Activated CD4-positive, alpha-beta T cell treated with anti-CD3 and anti-CD28 coated beads, Interleukin-2, amount 50 U/mL, for 16 hours (primary cell): ENCODE data around the gene TEDC1.
"Not testable (repeated sequence)": the region's sequence is repeated elsewhere in the genome, so short reads cannot be mapped to it uniquely, and the experiment has no call there.

Experiments used
- DNase-seq: peaks from one replicate; pipeline ENCODE4 v3.0.0-alpha.2; 2020

The TEDC1 gene

DNA sequence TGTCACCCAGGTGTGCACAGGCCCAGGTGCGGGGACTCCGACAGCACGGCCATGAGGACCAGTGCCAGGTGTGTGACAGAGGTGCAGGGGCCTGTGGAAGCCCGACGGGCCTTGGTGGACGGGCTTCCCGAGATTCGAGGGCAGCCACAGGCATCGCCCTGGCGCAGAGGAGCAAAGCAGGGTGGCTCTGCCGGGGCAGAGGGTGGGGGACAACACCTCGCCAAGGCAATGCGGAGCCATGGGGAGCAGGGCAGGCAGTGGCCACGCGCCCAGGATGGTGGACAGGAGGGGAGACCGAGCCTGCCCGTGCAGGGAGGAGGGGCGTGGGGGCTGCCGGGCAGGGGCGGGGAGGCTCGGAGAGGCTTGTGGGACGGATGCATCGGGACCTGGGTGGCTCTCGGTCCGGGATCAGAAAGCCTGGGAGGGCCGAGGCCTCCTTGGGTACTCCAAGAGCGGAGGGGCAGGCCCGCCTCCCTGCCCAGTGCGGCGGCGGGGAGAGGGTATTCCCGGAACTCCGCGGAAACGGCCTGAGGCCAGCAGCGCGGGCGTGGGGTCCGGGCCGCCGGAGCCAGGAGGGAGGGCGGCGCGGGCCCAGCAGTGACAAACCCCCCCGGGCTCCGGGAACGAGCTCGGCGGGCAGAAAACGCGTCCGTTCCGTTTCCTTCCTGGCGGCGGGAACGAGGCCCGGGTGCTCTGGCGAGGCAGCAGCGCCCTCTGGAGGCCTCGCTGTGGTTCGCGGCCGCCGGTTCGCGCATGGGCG is 37.0 kb downstream of the TEDC1 start:
- peak; percentile 81 for DNase-seq

DNA sequence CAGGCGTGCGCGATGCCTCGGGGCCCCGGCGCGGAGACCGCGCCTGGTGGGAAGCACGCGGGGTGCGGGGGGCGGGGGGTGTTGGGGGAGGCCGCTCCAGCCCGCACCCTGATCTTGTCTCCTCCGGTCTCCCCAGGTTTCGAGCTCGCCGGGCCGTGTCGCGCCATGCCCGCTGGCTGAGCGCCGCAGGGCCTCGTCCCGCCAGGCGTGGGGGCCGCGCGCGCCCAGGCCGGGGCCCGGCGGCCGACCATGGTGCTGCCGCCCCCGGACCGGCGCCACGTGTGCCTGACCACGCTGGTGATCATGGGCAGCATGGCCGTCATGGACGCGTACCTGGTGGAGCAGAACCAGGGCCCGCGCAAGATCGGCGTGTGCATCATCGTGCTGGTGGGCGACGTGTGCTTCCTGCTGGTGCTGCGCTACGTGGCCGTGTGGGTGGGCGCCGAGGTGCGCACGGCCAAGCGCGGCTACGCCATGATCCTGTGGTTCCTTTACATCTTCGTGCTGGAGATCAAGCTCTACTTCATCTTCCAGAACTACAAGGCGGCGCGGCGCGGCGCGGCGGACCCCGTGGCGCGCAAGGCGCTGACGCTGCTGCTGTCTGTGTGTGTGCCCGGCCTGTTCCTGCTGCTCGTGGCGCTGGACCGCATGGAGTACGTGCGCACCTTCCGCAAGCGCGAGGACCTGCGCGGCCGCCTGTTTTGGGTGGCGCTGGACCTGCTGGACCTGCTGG is 37.7 kb downstream of the TEDC1 start:
- DNase-seq = no peak

DNA sequence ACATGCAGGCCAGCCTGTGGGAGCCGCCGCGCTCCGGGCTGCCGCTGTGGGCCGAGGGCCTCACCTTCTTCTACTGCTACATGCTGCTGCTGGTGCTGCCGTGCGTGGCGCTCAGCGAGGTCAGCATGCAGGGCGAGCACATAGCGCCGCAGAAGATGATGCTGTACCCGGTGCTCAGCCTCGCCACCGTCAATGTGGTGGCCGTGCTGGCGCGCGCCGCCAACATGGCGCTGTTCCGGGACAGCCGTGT is 38.2 kb downstream of the TEDC1 start:
- DNase-seq = no peak

DNA sequence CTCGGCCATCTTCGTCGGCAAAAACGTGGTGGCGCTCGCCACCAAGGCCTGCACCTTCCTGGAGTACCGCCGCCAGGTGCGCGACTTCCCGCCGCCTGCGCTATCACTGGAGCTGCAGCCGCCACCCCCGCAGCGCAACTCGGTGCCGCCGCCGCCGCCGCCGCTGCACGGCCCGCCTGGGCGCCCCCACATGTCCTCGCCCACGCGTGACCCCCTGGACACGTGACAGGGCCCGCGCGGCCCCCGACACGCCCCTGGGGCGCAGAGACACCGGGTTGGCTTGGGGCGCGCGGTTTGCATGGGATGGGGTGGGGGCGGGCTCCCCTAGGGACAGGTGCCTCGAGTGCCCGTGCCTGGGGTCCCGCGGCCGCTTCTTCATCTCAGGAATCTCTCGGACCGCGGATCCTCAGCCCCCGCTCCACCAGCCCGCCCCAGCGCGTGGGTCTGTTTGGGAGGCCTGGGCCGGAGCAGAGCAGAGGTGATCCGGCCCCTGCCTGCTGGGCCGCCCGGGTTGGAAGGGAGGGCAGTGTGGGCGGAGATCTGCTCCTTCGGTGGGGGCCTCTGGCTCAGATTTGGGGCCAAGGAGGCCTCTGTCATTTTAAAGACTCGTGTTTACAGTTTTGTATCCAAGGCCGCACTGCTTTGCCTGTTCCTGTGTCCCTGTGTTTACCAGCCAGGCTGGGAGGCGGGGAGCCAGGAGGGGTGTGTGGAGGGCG is 38.7 kb downstream of the TEDC1 start:
- no peak for DNase-seq

DNA sequence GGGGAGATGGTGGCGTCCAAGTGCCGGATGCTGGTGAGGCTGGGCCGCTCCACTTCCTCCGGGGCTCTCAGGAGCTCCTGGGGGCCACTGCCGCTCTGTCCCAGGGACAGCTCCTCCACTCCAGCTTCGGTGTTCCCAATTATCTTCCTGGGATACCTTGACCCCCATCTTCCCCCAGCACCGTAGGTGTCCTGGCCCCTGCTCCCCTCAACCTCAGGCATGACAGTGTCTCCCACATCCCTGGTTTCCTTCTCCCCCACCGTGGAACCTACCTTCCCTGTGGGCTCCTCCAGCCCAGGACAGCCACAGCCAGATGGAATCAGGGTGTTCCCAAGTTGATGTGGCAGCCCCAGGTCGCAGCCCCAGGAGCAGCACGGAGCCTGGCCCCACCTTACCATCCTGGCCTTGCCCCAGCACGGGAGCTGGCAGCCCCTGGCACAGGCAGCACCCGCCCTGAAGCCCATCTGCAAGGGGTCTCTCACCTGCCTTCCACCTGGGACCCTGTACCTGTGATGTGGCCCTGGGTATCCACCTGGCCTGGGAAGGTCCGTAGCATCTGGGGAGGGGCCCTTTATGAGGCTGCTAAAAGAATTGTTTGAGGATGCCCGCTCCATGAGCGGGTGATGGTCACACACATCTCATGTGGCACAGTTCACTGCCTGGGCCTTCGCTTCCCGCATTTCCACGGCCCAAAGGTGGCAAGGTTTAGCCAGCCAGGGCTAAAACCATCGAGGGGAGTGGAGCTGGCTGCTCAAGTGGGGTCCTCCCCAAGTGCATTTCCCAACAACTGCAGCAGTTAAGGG is 39.4 kb downstream of the TEDC1 start:
- no peak for DNase-seq

DNA sequence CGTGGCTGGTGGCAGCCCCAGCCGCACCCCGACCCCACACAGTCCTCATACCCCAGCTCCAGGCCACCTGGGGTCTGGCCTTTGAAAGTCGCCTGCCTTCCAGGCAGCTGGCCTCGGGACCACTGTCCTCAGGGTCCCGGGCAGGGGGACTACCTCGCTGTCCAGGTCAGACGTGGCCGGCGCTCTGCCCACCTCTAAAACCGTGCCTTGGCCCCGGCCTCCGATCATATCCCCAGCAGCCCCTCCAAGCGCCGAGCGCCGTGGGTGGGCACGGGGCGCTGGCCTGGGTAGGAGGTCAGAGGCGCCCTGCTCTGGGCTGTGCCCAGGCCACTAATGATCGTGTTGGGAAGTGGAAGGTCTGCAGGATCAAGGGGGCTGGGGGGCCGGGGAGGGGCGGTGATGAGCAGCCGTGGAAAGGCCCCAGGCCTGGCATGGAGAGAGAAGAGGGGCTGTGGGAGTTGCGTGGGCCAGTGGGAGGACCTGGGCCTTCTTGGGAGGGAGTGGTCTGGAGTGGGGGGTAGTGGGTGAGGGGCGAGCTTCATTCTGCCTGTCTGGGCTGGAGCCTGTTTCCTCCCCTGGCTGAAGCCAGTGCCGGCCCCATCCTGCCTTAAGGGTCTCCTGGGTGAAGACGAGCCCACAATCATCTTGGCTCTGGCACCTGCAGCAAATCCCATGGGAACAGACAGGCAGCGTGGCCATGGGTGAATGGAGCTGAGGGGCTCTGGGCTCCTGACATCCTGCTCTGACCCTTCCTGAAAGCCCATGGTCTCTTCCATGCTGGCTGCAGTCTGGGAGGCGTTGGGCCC is 40.2 kb downstream of the TEDC1 start:
- DNase-seq = no peak

DNA sequence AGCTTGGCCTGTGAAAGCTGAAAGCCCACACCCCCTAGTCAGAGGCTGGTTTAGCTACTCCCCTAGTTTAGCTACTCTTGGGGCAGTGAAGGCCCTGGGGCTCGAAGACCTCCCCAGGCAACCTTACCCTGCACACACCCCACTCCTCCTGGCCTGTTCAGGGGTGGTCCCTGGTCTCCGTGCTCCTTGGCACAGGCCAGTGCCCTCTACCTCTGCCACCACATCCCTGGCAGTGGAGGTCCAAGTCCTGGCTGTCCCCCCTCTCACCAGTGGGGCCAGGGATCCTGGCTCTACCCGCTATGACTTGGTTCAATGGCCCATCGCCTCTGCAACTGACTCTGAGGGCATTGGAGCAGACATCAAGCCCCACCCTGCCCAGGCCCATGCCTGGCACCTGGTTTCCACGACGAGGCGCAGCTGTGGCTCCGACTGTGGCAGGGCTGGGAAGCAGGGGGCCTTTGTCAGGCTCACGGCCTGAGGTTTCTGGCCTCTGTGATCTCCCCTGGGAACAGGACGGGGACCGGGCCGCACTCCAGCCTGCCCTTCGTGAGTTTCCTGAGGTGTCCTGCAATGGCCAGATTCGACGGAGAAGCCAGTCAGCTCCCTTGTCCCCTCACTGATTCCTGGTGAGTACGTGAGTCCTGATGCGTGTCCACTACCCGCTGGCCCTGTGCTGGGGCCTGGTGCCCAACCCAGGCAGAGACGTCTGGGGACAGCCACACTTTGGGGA is 41.0 kb downstream of the TEDC1 start:
- no peak for DNase-seq

DNA sequence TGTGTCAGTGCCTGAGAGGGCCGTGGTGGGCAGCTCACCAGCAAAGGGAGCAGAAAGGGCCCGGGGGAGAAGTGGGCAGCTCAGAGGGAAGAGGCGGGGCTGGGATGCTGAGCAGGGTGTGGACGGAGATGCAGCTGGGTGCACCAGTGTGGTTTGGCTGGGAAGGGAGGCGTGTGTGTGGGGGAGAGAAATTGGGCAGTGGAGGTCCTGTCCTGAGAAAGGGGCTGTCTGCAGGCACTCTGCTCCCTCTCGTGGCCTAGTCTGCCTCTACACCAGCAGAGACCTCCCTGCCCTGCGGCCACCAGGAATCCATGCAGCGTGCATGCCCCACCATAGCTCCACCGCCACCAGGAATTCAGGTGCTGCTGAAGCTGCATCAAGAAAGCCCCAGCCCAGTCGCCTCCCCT is 41.7 kb downstream of the TEDC1 start:
- no peak for DNase-seq

DNA sequence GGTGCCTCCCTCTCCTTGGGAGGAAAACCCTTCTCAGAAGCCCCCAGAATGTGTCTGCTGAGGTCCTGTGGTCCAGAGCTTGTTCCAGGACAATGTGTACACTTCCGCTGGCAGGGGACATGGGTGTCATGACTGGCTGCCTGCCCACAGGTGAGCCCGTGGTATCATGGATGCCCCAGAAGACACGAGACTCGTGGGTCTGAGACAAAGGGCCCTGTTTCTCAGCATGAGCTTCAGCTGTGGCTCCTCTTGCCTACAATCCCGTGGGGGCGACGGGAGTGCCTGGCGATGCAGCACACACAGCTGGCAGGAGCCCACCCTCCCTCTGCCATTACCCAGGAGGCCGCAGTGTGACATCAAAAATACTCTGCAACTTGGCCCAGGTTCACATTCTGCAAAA is 42.3 kb downstream of the TEDC1 start:
- DNase-seq = no peak

DNA sequence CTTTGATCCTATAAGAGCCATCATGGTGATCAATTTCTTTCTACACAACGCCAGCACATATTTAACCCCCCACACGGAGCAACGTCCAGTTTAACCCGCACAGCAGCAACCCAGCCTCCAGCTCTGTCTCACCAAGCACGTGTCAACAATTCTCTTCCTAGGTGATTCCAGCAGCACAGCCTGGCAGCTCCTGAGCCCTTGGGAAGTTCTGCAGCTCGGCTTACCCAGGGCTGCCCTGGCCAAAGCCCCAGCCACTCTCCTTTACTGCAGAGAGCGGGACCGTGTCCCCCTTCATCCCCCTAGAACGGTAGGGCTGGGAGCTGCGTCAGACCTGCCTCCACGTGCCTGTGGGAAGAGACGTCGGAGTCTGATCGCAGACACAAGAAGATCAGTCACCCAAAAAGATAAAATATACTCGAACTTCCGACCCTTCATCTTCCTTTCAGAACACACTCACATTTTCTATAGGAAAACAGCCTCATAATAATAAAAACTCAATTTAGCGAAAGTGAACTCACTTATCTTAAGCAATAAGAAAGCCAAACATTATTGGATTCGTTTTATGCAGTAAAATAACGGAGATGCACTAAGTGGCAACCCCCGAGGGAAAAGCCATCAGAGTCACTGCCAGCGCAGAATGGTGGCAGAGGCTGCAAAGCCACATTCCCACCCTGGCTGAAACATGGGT is 42.9 kb downstream of the TEDC1 start:
- no peak for DNase-seq

DNA sequence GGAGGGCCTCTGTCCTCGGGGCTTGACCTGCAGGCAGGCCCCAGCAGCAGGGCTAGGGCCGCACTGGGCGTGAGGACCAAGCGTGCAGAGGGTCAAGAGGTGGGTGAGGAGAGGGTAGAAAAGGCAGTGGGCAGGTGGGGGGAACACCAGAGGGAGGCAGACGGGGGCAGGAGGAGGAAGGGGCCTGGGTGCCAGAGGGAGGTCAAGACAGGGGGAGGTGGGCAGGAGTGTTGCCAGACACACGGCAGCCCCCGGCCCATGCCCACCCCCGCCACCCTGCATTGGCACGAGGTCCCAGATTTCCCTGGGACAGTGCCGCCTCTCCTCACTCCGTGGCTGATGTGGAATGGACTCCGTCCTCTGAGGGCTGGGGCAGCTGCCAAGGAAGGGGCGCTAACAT is 43.5 kb downstream of the TEDC1 start:
- no peak for DNase-seq

DNA sequence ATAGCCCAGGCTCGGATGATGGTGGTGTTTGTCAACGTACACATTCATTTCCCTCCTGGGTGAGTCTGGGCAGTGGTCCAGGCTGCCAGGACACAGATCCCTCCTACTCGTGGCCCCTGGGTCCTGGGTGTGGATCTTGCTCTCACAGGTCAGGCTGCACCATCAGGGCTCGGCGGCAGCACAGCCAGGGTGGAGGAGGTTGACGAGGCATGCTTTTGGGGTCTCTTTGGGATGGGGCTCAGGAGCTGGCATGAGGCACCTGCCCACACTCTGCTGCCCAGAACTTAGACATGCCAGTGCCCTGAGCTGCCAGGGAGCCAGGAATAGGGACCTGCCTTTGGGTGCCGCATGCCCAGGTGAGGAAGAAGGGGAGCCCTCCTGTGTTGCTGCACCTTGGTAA is 45.0 kb downstream of the TEDC1 start:
- DNase-seq = no peak

DNA sequence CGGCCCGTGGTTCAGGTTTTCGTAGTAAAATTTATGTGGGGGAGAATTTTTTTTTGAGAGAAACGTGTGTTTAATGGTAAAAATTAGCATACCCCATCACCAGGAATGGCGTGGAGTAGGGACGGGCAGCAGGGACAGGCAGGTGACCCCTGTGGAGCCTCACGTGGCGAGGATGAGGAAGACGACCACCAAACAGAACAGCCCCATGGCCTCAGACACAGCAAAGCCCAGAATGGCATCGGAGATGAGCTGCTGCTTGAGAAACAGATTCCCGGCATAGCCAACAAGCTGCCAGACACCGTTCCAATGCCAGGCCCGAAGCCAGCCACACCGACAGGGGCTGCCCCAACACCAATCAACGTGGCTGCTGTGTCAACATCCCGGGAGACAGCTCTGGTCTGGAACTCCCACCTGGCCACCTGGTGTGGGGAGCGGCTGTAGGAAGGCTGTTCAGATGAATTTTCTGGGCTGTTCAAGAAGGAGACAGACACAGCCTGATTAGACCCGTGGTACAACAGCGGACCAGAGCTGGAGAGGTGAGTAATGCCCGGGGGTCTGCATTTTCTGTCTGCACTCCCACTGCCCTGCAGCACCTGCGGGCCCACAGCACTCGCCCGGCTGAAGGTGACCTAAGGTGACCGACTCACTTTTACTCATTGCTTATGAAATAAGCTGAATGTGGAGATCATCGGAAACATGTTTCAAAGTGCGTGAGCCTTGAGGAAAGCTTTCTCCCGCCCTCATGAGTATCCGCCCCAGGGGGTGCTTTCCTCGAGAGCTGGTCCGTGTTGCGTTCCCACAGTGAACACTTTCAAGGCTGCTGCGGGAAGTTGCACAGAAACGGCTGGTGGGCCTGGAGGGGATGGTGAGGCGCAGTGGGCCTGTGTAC is 45.9 kb downstream of the TEDC1 start:
- DNase-seq = no peak

DNA sequence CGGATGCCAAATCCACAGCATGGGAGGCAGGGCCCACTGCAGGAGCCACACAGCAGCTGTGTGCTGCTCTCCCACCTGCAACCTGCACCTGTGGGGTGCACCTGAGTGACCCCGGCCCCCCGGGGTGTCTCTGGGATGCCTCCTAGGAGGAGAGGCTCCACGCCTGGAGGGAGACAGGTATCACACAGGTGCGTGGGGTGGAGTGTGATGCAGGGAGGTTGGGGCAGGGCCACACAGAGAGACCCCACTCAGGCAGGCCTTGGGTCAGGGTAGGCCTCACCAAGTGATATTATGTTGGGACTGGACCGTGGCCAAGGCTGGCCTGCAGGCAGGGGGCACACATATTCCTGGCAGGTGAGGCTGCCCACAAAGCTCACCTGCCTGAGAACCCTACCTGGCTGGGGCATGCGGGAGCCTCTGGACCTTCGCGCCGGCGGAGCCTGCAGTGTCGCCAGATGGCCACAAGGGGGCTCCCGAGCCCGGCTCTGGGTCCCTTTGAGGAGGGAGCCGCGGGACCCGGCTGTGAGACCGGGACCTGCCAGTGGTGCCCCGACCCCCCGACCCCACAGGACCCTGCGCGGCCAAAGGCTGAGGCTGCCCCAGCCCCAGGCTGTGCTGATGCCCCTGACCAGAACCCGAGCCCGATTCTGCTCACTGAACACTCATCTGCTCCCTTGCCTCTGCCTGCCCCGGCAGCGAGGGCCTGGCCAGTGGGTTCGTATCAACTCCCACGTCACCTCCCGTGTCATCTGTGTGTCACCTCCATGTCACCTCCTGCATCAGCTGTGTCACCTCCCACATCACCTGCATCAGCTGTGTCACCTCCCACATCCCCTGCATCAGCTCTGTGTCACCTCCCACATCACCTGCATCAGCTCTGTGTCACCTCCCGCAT is 46.8 kb downstream of the TEDC1 start:
- peak; percentile 63 for DNase-seq

DNA sequence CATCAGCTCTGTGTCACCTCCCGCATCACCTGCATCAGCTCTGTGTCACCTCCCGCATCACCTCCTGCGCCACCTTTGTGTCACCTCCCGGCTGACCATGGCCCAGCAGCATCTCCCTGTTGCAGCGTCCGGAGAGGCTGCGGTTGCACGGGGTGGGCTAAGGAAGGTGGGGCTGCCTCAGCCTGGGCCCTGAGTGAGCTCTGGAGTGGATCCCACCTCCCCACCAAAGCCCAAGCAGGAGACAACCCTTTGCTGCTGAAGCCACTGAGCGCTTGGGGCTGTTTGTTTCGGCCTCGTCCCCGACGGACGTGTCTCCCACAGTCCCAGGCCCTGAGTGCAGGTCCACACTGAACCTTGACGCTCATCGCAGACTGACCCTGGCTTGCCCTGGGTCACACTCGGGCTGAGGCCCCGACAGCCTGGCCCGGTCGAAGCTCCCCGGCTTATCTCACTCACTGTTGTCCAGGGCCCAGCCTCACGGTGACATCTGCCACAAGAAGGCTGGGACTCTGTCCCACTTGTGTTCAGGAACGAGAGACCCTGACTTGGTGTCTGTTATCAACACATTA is 47.5 kb downstream of the TEDC1 start:
- no peak for DNase-seq

DNA sequence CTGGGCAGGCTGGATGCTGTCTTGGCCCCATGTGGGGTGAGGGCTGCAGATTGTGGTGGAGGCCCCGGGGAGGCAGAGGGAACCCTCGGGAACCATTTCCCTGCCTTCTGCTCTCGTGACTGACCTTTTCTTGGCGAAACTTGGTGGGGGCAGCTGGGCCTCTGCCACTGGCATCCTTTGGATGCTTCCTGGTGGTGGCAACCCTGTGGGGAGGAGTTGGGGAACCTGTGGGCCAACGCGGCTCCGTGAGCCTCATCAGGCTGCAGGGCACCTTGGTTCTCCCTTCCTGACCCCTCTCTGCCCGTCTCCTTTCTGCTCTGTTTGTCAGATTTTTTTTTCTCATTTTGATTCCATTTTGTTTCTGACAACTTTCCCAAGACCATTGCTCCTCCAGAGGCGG is 49.8 kb downstream of the TEDC1 start:
- no peak for DNase-seq

DNA sequence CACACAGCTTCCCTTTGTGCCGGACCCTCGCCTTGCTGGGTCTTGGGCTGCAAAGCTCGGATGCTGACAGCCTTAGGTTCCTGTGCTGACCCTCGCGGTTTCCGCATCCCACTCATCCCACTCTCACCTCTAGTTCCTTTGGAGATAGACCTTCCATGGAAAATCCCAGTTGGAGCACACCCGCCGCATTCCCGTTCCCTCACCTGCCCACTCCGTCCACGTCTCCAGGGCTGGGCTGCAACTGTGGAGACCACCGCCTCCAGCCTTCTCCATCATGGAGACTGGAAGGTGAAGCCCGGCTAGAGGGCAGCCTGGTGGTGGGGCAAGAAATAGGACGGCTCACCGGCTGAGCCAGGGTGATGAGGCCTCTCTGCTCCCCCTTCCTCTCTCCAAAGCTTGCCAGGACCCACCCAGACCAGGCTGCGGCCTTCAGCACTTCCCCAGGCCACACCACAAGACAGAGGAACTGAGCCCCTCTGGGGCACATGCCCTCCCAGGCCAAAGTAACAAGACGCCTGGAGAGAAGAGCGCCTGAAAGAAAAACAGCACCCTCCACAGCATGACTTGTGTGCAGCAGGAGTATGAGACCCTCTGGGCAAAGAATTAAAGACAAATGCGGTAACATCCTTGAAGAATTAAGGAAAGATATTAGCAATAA is 50.3 kb downstream of the TEDC1 start:
- no peak for DNase-seq

DNA sequence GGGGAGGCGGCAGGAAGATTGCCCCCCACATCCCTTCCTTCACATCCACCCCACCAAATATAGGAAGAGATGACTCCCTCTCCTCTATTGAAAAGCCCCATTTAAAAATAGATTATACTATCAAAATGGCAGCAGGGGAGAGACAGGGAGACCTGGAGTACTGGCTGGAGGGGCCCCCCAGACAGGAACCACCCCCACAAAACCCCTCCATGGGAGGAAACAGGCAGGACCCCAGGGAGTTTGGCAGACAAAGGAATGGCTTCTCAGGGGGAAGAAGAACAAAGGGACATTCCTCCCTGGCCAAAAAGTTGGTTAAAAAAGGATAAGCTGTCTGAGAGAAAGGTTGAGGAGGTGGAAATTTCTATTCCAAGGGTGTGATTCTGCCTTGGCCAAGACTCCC is 54.6 kb downstream of the TEDC1 start:
- DNase-seq = not testable (repeated sequence)
